ENCODE data around the gene SGSH.
"Not testable (repeated sequence)": the region's sequence is repeated elsewhere in the genome, so short reads cannot be mapped to it uniquely, and the experiment has no call there.

SGSH gene

DNA sequence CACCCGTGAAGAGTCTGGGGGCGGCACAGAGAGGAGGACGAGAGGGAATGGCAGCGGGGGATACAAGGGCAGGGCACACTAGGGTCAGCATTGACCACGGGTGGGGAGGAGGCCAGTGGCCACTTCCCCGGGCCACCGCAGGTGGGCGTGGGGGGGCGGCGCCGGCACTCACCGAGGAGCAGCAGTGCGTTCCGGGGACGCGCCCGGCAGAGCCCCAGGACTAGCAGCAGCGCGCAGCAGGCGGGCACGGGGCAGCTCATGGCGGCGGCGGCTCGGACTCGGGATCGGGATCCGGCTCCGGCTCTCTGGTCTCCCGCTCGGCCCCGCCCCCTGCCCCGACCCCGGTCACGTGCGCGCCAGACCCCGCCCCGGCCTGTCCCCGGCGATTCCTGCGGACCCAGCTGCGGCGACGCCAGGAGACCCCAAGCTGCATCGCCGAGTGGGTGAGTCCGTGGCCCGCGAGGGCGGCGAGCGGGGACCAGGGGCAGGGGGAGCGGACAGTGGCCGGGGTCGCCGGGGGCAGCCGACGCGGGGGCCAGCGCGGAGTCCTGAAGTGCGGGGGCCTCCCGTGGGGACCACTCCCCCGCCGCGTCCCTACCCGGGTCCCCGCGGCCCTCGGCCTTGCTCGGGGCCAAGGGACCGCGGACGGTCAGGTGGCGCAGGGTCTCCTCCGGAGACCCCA lies at the start of gene SGSH, which contains the start of gene SLC26A11:
Gene SGSH, minus strand, starts transcription at position 280 of the 682 bp plus-strand sequence. Its CDS starts 20 bp downstream, at position 260.
Gene SLC26A11, plus strand, starts transcription at position 374 of the 682 bp plus-strand sequence. CDS start 1,134 bp downstream, outside the sequence.
- peak in 1 of 2 donors; percentile 49 for DNase-seq

DNA sequence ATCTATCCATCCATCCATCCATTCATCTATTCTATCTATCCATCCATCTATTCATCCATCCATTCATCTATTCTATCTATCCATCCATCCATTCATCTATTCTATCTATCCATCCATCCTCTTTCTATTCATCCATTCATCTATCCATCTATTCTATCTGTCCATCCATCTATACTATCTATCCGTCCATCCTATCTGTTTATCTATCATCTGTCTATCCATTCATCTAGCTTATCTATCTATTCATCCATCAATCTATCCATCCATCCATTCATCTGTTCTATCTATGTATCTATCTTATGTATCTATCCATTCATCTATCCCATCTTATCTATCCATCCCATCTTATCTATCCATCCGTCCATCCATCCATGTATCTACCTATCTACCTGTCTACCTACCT lies 49.3 kb upstream of the SGSH start:
- DNase-seq, result no peak

DNA sequence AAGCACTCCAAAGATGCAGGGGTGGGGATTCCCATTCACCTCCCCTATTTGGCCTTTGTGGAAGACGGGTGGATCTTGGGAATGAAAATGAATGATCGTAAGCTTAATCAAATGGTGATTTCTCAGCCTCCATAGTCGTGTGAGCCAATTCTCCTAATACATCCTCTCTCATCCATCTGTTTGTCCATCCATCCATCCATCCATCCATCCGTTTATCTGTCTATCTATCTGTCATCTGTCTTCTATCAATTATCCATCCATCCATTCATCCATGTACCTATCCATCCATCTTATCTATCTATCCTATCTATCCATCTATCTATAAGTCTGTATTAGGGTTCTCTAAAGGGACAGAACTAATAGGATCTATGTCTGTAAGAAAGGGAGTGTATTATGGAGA lies 48.3 kb upstream of the SGSH start:
- no peak for DNase-seq

DNA sequence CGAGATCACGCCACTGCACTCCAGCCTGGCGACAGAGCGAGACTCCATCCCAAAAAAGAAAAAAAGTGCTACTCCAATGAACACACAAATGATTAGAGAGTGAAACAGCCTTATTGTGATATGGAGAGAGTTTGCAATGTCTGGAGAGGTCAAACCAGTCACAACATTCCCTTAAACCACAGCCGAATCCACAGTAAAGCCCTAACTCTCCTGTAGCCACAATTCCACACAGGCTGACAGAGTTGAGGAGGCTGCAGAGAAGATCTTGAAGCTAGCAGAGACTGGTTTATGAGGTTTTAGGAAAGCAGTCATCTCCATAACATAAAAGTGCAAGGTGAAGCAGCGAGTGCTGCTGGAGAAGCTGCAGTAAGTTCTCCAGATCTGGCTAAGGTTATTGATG lies 47.3 kb upstream of the SGSH start:
- DNase-seq, result no peak

GRCh38 chr17:80265205-80266068 lies 45.3 kb upstream of the SGSH start:
- no peak for DNase-seq

DNA sequence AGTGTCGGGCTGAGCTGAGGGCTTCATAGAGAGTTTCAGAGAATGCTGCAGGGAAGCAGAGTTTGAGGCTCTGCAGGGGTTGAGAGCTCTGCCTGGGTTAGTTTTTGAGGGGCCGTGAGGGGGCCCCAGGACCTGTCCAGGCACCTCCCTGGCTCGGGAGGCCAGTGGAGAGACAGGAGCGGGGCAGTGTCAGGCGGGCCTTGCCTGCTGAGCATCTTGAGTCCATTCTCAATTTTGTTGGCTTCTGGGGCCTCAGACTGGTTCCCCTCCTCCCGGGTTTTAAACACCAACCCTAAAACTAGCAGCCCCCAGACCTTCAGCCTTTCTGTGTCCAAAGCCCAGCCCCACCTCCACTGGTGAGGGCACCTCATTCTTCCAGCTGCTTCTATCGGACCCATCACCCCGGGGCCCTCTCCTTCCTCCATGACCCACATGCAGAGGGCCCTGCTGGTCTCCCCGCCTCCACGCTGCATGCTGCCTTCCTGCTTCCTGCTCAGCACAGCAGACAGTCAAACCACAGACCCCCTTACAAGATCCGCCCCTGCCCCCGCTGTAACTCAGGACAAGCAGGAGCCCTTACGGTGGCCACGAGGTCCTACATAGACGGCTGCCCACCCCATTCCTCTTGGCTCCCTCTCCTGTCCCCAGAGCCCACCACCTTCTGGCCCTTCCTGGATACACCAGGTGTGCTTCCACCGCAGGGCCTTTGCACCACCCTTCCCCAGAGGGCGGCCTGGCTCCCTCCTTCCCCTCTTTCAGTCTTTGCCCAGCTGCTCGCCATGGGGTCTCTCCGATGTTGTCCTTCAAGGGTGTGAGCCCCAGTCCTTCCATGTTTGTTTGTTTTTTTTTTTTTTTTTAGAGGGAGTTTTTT lies 44.3 kb upstream of the SGSH start:
- peak in 1 of 2 donors; percentile 44 for DNase-seq

- DNase-seq, result peak; percentile 39 to 67
These were observed 43.4 kb upstream of the SGSH start for GRCh38 chr17:80263253-80264204.

GRCh38 chr17:80262775-80263244 lies 42.7 kb upstream of the SGSH start:
- DNase-seq, result no peak

DNA sequence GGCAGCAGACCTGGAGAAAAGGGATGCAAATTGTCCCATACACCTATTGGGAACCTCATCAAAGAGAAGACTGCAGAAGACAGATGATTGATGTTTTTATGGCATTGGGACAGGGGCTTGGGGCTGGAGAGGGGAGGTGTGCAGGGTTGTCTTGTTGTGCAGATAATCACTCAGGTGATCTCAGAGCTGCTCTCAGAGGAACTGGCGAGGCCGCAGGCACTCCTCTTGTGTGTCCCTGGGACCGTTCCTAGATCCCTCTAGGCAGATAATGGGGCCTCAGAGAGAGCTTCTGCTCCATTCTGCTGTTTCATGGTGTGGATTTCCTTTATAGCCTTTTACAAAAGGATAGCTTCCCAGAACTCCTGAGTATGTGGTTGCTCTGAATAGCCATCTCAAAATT lies 42.2 kb upstream of the SGSH start:
- no peak for DNase-seq

GRCh38 chr17:80261895-80262279 lies 41.8 kb upstream of the SGSH start:
- DNase-seq, result no peak

DNA sequence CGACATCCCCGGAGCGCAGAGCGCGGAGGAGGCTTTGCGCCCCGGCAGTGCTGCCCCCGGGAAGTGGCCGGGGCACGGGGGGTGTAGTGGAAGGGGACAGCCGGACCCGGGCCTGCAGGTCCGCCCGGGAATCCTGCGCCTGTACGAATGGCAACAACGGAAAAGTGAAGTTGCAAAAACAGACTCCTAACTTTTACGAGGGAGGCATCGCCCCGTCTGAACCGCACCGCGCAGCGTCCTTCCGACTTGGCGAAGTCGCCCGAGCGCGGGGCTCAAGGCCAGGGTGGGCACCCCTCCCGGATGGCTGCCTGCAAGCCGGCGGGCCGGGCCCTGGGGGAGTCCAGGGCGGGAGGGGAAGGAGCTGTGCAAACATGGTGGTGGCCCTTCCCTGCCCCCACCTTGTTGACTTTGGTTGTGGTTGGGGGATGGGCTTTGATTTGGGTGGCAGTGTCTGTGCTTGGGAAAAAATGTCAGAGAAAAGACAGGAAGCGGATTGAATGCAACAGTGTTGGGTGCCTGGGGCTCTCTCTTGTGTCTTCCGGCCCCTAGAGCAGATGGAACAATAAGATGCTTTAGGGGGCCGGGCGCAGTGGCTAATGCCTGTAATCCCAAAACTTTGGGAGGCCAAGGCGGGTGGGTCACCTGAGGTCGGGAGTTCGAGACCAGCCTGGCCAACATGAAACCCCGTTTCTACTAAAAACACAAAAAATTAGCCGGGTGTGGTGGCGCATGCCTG lies 41.2 kb upstream of the SGSH start:
- peak; percentile 49 to 51 for DNase-seq

DNA sequence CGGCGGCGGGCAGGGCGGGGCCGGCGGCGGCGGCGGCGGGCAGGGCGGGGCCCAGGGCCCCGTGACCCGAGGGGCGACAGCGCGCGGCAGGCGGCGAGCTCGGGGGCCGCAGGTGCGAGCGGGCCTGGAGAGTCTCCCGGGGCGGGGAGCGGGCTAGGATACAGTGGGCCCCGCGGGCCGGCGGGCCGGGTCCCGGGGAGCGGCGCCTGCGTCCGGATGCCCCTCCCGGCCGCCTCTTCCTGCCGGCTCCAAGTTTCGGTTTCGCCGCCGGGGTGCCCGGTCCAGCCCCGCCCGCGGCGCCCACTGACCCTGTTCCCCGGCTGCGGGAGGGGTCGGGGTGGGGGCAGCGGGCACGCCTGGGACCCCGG lies 40.6 kb upstream of the SGSH start, which contains the start of gene RNF213:
Gene RNF213, plus strand, starts transcription at position 62 of the 368 bp plus-strand sequence. CDS start 2,830 bp downstream, outside the sequence.
- peak in 1 of 2 donors; percentile 51 for DNase-seq

- DNase-seq, result peak; percentile 1 to 48
These were observed 40.0 kb upstream of the SGSH start for GRCh38 chr17:80260069-80260535.

GRCh38 chr17:80259457-80260068 lies 39.4 kb upstream of the SGSH start:
- DNase-seq, result no peak

- not testable (repeated sequence) for DNase-seq
These were observed 38.2 kb upstream of the SGSH start for GRCh38 chr17:80258296-80258695.

DNA sequence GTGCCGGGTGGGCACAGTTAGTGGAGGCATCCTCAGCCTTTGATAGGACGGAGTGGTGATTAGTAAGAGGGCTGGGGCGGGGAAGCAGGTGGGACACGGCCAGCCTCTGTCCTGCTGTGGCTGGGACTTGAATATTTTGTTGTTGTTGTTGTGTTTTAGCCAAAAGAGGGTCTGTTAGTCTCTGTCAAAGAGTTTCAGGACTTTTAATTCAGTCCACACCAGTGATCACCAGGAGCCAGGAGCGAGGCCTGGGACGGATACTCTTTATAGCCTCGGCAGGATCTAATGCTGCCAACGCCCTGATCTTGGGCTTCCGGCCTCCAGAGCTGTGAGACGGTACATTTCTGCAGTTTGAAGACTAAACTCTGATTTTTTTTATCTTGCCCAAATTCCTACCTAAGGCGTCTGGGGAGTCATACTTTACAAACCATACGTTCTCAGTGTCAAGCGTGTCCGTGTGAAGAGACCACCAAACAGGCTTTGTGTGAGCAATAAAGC lies 37.6 kb upstream of the SGSH start:
- no peak for DNase-seq

GRCh38 chr17:80256034-80256350 lies 35.9 kb upstream of the SGSH start:
- no peak for DNase-seq

DNA sequence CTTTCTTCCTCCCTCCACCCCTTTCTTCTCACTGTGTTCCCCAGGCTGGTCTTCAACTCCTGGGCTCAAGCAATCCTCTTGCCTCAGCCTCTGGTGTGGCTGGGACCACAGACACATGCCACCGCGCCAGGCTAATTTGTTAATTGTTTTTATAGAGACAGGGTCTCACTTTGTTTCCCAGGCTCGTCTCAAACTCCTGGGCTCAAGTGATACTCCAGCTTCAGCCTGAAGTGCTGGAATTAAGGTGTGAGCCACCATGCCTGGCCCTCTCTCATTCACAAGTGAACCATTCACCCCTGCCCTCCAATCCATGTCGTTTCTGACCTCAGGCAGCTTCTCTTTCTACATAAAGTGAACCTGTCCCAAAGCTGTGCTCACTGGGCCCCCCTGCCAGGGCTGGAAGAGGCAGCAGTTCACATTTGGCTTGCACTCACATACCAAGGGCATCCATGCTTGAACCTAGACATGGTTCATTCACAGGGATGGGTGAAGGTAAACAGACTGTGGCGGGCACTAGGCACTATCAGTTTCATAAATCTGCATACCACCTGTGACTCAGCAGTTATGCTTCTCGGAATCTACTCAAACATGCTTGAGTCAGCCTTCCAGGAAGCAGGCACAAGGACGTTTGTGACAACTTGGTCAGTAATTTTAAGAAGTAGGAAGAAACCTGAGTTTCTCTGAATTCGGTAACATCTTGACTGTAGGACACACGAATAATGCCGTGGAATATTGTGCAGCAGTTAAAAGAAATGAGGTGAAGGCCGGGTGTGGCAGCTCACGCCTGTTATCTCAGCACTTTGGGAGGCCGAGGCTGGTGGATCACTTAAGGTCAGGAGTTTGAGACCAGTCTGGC lies 34.5 kb upstream of the SGSH start:
- DNase-seq, result peak; percentile 26 to 80

Measured in bone marrow (tissue), 2 donors.